Neural progenitor cell (in vitro differentiated cells): ENCODE measurements around the gene SPEF1. TPM values are rescaled to one million over a fixed set of nuclear protein-coding genes. Genes with fewer than 3 reads are reported as not detected.

ENCODE experiments used
- DNase-seq: peaks from one replicate; pipeline ENCODE4 v3.0.0-alpha.2; 2016; ENCODE audit warnings: low spot score
- H2AFZ ChIP-seq: fragments of 200-600 bp; sonication (generic); replicated peaks from 2 replicates; pipeline ENCODE4 v1.6.1; 2016; ENCODE audit warnings: antibody characterized with exemption
- H3F3A ChIP-seq: fragments of 200-600 bp; sonication (generic); 2 replicates; pipeline ENCODE4 v1.6.1; 2016; ENCODE audit warnings: antibody characterized with exemption, low read depth
- H3K27ac ChIP-seq: fragments of 200-600 bp; sonication (generic); 2 replicates; pipeline ENCODE4 v1.5.1; 2016; ENCODE audit warnings: mild to moderate bottlenecking
- H3K27me3 ChIP-seq: fragments of 200-600 bp; sonication (generic); 2 replicates; pipeline ENCODE4 v1.6.1; 2016; ENCODE audit warnings: mild to moderate bottlenecking, moderate library complexity
- H3K36me3 ChIP-seq: fragments of 200-600 bp; sonication (generic); 2 replicates; pipeline ENCODE4 v1.5.1; 2016
- H3K4me1 ChIP-seq: fragments of 200-600 bp; sonication (generic); 2 replicates; pipeline ENCODE4 v1.6.1; 2016; ENCODE audit warnings: mixed run types
- H3K4me2 ChIP-seq: fragments of 200-600 bp; sonication (generic); 2 replicates; pipeline ENCODE4 v1.6.1; 2016
- H3K4me3 ChIP-seq: fragments of 200-600 bp; sonication (generic); 2 replicates; pipeline ENCODE4 v1.5.1; 2016
- H3K79me2 ChIP-seq: fragments of 200-600 bp; sonication (generic); 2 replicates; pipeline ENCODE4 v1.6.1; 2016; ENCODE audit warnings: low read depth
- H3K9ac ChIP-seq: fragments of 200-600 bp; sonication (generic); 2 replicates; pipeline ENCODE4 v1.6.1; 2016
- H3K9me3 ChIP-seq: fragments of 200-600 bp; sonication (generic); 2 replicates; pipeline ENCODE4 v1.5.1; 2016; ENCODE audit warnings: low read depth
- H4K20me1 ChIP-seq: fragments of 200-600 bp; sonication (generic); 2 replicates; pipeline ENCODE4 v1.6.1; 2016; ENCODE audit warnings: low read depth
- H3K27ac Mint-ChIP-seq: 3 replicates; pipeline ENCODE4 v1.8.0; 2021; ENCODE audit warnings: mixed read lengths
- H3K27me3 Mint-ChIP-seq: 2 replicates; pipeline ENCODE4 v1.8.0; 2022; ENCODE audit warnings: low read depth, mild to moderate bottlenecking, inconsistent platforms, moderate library complexity, mixed read lengths; ENCODE audit not compliant: insufficient read depth
- H3K36me3 Mint-ChIP-seq: 3 replicates; pipeline ENCODE4 v1.8.0; 2021; ENCODE audit warnings: mixed read lengths
- H3K4me1 Mint-ChIP-seq: 3 replicates; pipeline ENCODE4 v1.8.0; 2021; ENCODE audit warnings: mixed read lengths
- H3K4me3 Mint-ChIP-seq: 3 replicates; pipeline ENCODE4 v1.8.0; 2021; ENCODE audit warnings: mild to moderate bottlenecking, moderate library complexity, mixed read lengths
- H3K9me3 Mint-ChIP-seq: 3 replicates; pipeline ENCODE4 v1.8.0; 2020; ENCODE audit warnings: mixed read lengths
- EZH2 ChIP-seq: fragments of 200-600 bp; sonication (generic); IDR thresholded peaks from 2 replicates; pipeline ENCODE4 v1.6.1; 2017; ENCODE audit warnings: antibody characterized with exemption, mild to moderate bottlenecking, moderate library complexity
- EZH2phosphoT487 ChIP-seq: fragments of 200-600 bp; sonication (generic); IDR thresholded peaks from 2 replicates; pipeline ENCODE4 v1.6.1; 2017; ENCODE audit warnings: antibody characterized with exemption
- total RNA-seq: library from RNA; depleted of rRNA; stranded (reverse); fragments of >200 nt; gene quantifications from 2 replicates; pipeline ENCODE4 v1.2.3, GENCODE V29; 2015; ENCODE audit warnings: low replicate concordance
- TF ChIP-seq, protein P1 (sequence below): fragments of 200-600 bp; sonication (generic); IDR thresholded peaks from 2 replicates; pipeline ENCODE4 v1.5.1; 2017; ENCODE audit warnings: antibody characterized with exemption, mild to moderate bottlenecking

Gene SPEF1
- total RNA-seq, 1 donor from 2014 or later: 1.2 TPM

DNA sequence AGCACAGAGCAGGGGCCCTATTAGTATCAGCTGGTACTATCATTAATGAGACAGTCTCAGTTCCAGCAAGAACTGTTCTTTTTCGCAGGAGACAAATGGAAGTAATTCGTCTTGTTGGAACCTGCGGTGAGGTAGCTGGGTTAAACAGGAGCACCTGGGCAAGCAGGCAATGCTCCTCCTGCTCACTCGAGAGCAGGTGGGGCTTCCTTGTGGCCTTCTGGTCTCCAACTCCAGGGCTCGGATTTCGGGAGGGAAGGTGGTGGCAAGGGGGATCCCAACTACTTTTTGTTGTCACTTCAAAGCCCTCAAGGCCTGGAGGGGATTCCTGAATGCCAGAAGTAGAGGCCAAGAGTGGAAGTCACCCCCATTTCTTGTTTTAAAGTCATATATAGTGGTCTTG lies 1.3 kb upstream of the SPEF1 start:
- H3K27me3 ChIP-seq: peaks cover 53% of the 10 kb centered on the region
- peaks cover 8% of the 10 kb centered on the region for H3K4me1 ChIP-seq
- H3K9me3 Mint-ChIP-seq: no peaks in the 10 kb centered on the region
- TF ChIP-seq, protein P1, sequence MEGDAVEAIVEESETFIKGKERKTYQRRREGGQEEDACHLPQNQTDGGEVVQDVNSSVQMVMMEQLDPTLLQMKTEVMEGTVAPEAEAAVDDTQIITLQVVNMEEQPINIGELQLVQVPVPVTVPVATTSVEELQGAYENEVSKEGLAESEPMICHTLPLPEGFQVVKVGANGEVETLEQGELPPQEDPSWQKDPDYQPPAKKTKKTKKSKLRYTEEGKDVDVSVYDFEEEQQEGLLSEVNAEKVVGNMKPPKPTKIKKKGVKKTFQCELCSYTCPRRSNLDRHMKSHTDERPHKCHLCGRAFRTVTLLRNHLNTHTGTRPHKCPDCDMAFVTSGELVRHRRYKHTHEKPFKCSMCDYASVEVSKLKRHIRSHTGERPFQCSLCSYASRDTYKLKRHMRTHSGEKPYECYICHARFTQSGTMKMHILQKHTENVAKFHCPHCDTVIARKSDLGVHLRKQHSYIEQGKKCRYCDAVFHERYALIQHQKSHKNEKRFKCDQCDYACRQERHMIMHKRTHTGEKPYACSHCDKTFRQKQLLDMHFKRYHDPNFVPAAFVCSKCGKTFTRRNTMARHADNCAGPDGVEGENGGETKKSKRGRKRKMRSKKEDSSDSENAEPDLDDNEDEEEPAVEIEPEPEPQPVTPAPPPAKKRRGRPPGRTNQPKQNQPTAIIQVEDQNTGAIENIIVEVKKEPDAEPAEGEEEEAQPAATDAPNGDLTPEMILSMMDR: no peak
- TF ChIP-seq EZH2 (no peak), EZH2phosphoT487 (no peak)
- H3K27ac Mint-ChIP-seq: no peak overlapping the region
- no peak overlapping the region for H2AFZ ChIP-seq
- H3K27ac ChIP-seq: no peak overlapping the region
- H3K4me1 Mint-ChIP-seq: peaks cover 29% of the 10 kb centered on the region
- H3K4me3 ChIP-seq: no peak overlapping the region
- H3K36me3 ChIP-seq: no peaks in the 10 kb centered on the region
- H3F3A ChIP-seq: peaks cover 27% of the 10 kb centered on the region
- DNase-seq: no peak
- H3K9ac ChIP-seq: no peak overlapping the region
- no peaks in the 10 kb centered on the region for H3K9me3 ChIP-seq
- H3K79me2 ChIP-seq: peaks cover 21% of the 10 kb centered on the region
- peaks cover 9% of the 10 kb centered on the region for H3K36me3 Mint-ChIP-seq
- no peak overlapping the region for H3K4me2 ChIP-seq
- peak overlapping the region; percentile 43 for H3K4me3 Mint-ChIP-seq
- H4K20me1 ChIP-seq: peaks cover 36% of the 10 kb centered on the region
- peaks cover 27% of the 10 kb centered on the region for H3K27me3 Mint-ChIP-seq

DNA sequence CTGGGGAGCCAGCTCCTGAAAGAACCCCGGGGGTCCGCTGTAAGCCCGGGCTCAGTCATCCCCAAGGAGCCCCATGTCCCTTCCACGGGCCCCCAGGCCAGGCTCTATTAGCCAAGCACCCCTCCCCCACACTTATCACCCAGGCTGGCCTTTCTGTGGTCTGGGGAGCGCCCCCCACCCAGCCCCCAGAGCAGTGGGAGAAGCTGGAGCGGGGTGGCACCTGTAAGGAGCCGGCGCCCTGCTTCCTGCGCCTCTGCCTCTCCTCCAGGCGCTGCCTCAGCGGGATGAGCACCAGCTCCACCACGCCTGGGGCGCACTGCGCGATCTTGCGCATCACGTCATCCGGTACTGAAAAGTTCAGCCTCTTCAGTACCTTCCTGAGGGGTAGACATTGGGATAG lies 2.3 kb downstream of the SPEF1 start:
- Mint-ChIP-seq H3K9me3 (peaks cover 3% of the 10 kb centered on the region), H3K36me3 (peaks cover 4% of the 10 kb centered on the region), H3K27ac (no peak overlapping the region), H3K4me1 (peaks cover 29% of the 10 kb centered on the region), H3K4me3 (peak overlapping the region; percentile 65), H3K27me3 (peaks cover 36% of the 10 kb centered on the region)
- Histone ChIP-seq H3K9me3 (no peaks in the 10 kb centered on the region), H3K36me3 (no peaks in the 10 kb centered on the region), H3K27me3 (peaks cover 62% of the 10 kb centered on the region), H3K4me1 (peaks cover 5% of the 10 kb centered on the region), H3K4me3 (no peak overlapping the region), H3K79me2 (no peaks in the 10 kb centered on the region), H3K4me2 (no peak overlapping the region), H4K20me1 (peaks cover 15% of the 10 kb centered on the region), H3K9ac (no peak overlapping the region), H3K27ac (no peak overlapping the region), H2AFZ (no peak overlapping the region), H3F3A (peaks cover 29% of the 10 kb centered on the region)
- no peak for DNase-seq
- TF ChIP-seq EZH2 (no peak), EZH2phosphoT487 (no peak)
- TF ChIP-seq, protein P1: no peak

DNA sequence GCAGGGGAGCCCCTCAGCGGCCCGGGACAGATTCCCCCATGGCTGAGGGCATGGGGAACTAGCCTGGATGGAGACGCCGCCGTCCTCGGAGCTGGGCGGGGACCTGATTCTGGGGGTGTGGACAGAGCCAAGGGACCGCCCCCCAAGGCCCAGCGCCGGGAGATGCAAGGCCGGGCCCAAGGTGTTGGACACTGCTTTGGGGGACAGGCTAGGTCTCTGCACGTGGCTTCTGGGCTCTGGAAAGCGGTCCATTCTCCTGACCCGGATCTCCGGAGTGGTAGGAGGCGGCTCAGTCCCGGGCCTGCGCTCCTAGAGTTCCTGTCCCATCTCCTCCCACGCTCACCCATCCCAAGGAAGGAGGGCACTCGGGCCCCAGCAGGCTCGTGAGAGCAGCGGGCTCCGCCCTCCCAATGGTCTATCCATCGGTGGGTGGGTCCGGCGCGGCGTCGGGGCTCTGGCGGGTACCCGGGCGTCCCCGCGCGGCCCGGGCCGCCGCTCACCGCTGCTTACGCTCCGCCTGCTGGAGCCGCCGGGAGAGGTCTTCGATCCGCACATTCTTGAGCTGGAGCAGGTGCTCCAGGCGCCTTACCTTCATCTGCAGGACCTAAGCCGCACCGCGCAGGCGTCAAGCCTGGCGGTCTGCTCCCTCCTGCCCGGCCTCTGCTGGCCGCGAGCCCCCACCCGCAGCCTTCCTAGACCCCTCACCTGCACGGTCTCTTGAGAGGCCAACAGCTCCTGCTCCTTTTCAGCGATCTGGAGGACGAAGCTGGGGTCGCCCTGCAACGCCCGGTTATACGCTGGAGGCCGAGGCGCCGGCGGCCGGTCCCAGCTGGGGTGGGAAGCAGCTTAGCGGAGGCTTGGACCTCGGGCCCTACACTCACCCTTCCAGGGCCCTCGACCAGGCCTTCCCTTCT lies 3.3 kb downstream of the SPEF1 start:
- Histone ChIP-seq H3F3A (peaks cover 29% of the 10 kb centered on the region), H3K4me1 (peaks cover 5% of the 10 kb centered on the region), H3K9ac (no peak overlapping the region), H2AFZ (peak overlapping the region; percentile 95), H3K4me3 (peak overlapping the region; percentile 49), H3K27ac (no peak overlapping the region), H4K20me1 (peaks cover 6% of the 10 kb centered on the region), H3K27me3 (peaks cover 62% of the 10 kb centered on the region), H3K36me3 (no peaks in the 10 kb centered on the region), H3K4me2 (peak overlapping the region; percentile 80), H3K79me2 (no peaks in the 10 kb centered on the region), H3K9me3 (no peaks in the 10 kb centered on the region)
- Mint-ChIP-seq H3K27ac (no peak overlapping the region), H3K36me3 (no peaks in the 10 kb centered on the region), H3K27me3 (peaks cover 36% of the 10 kb centered on the region), H3K9me3 (peaks cover 3% of the 10 kb centered on the region), H3K4me1 (peaks cover 24% of the 10 kb centered on the region), H3K4me3 (peak overlapping the region; percentile 75)
- peak; percentile 71 for TF ChIP-seq EZH2
- TF ChIP-seq, protein P1: no peak
- TF ChIP-seq EZH2phosphoT487: peak; percentile 59
- DNase-seq: peak; percentile 81
